Loucy (cell line): ENCODE results near the gene MB.

Experiments used
- H2AFZ ChIP-seq: fragments of 200-600 bp; sonication (generic); 2 replicates; pipeline ENCODE4 v1.6.0; 2016; ENCODE audit warnings: antibody characterized with exemption, mild to moderate bottlenecking, low read length, moderate library complexity
- H3F3A ChIP-seq: fragments of 200-600 bp; 2 replicates; pipeline ENCODE4 v1.6.0; 2016; ENCODE audit warnings: antibody characterized with exemption, low read depth, mild to moderate bottlenecking
- H3K27me3 ChIP-seq: fragments of 200-600 bp; sonication (generic); 2 replicates; pipeline ENCODE4 v1.6.1; 2014; ENCODE audit warnings: low read length, mild to moderate bottlenecking; ENCODE audit not compliant: insufficient read depth, poor library complexity, severe bottlenecking
- H3K36me3 ChIP-seq: fragments of 200-600 bp; sonication (generic); 2 replicates; pipeline ENCODE4 v1.6.1; 2016; ENCODE audit warnings: low read length; ENCODE audit not compliant: insufficient read depth
- H3K4me1 ChIP-seq: fragments of 200-600 bp; sonication (generic); 2 replicates; pipeline ENCODE4 v1.5.1; 2014; ENCODE audit warnings: low read length, mild to moderate bottlenecking; ENCODE audit not compliant: insufficient read depth, poor library complexity, severe bottlenecking
- H3K4me2 ChIP-seq: fragments of 200-600 bp; sonication (generic); 2 replicates; pipeline ENCODE4 v1.6.0; 2014; ENCODE audit warnings: antibody characterized with exemption, low read length, low read depth, mild to moderate bottlenecking; ENCODE audit not compliant: poor library complexity, severe bottlenecking
- H3K4me3 ChIP-seq: fragments of 200-600 bp; sonication (generic); 2 replicates; pipeline ENCODE4 v1.5.1; 2014; ENCODE audit warnings: low read length, mild to moderate bottlenecking, mixed read lengths; ENCODE audit not compliant: poor library complexity, severe bottlenecking
- H3K79me2 ChIP-seq: fragments of 200-600 bp; sonication (generic); 2 replicates; pipeline ENCODE4 v1.6.1; 2014; ENCODE audit warnings: low read length; ENCODE audit not compliant: insufficient read depth
- H3K9ac ChIP-seq: fragments of 200-600 bp; sonication (generic); 2 replicates; pipeline ENCODE4 v1.6.0; 2014; ENCODE audit warnings: mild to moderate bottlenecking, low read depth, low read length, moderate library complexity; ENCODE audit not compliant: poor library complexity, severe bottlenecking
- H3K9me2 ChIP-seq: fragments of 200-600 bp; sonication (generic); replicated peaks from 2 replicates; pipeline ENCODE4 v1.6.1; 2016; ENCODE audit warnings: low read depth, low read length, mixed read lengths
- H3K9me3 ChIP-seq: fragments of 200-600 bp; sonication (generic); 2 replicates; pipeline ENCODE4 v1.6.1; 2014; ENCODE audit warnings: mild to moderate bottlenecking, antibody characterized with exemption, low read length, low read depth; ENCODE audit not compliant: insufficient read depth
- H4K20me1 ChIP-seq: fragments of 200-600 bp; sonication (generic); 2 replicates; pipeline ENCODE4 v1.6.0; 2014; ENCODE audit warnings: antibody characterized with exemption, low read length, mild to moderate bottlenecking; ENCODE audit not compliant: insufficient read depth, poor library complexity, severe bottlenecking
- EZH2phosphoT487 ChIP-seq: fragments of 200-600 bp; IDR thresholded peaks from 2 replicates; pipeline ENCODE4 v1.6.1; 2018; ENCODE audit warnings: antibody characterized with exemption, mild to moderate bottlenecking, moderate library complexity, borderline replicate concordance
- TF ChIP-seq, protein P1 (sequence below): fragments of 200-600 bp; sonication (generic); conservative IDR thresholded peaks from 2 replicates; pipeline ENCODE4 v1.5.1; 2014; ENCODE audit warnings: mild to moderate bottlenecking, antibody characterized with exemption, low read length

Gene MB

DNA sequence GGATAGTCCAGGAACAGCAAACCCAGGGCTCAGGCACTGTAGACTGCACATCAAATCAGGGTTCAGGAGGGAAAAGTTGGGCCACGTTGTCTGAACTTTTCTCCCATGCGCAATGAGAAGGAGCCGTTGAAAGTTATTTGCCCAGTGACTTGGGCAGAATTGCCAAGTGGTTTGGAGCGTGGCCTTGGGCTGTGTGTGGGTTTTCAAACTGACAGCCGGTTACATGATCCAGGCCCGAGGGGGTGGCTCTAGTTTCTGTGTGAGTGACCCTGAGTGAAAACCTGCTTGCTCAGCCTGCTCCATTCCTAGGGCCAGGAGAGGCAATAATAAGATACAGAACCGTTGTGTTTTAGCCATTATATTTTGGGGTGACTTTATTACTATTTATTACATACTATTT lies 20.3 kb downstream of the MB start:
- TF ChIP-seq, protein P1, sequence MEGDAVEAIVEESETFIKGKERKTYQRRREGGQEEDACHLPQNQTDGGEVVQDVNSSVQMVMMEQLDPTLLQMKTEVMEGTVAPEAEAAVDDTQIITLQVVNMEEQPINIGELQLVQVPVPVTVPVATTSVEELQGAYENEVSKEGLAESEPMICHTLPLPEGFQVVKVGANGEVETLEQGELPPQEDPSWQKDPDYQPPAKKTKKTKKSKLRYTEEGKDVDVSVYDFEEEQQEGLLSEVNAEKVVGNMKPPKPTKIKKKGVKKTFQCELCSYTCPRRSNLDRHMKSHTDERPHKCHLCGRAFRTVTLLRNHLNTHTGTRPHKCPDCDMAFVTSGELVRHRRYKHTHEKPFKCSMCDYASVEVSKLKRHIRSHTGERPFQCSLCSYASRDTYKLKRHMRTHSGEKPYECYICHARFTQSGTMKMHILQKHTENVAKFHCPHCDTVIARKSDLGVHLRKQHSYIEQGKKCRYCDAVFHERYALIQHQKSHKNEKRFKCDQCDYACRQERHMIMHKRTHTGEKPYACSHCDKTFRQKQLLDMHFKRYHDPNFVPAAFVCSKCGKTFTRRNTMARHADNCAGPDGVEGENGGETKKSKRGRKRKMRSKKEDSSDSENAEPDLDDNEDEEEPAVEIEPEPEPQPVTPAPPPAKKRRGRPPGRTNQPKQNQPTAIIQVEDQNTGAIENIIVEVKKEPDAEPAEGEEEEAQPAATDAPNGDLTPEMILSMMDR = no peak
- no peak for TF ChIP-seq EZH2phosphoT487
- no peak overlapping the region for H3K4me2 ChIP-seq
- no peaks in the 10 kb centered on the region for H3K36me3 ChIP-seq
- no peaks in the 10 kb centered on the region for H3K9me2 ChIP-seq
- no peaks in the 10 kb centered on the region for H3K79me2 ChIP-seq
- no peaks in the 10 kb centered on the region for H4K20me1 ChIP-seq
- no peaks in the 10 kb centered on the region for H3K27me3 ChIP-seq
- H3K4me3 ChIP-seq = no peak overlapping the region
- no peaks in the 10 kb centered on the region for H3K9me3 ChIP-seq
- no peaks in the 10 kb centered on the region for H3F3A ChIP-seq
- no peak overlapping the region for H2AFZ ChIP-seq
- H3K9ac ChIP-seq = no peak overlapping the region
- peaks cover 15% of the 10 kb centered on the region for H3K4me1 ChIP-seq

DNA sequence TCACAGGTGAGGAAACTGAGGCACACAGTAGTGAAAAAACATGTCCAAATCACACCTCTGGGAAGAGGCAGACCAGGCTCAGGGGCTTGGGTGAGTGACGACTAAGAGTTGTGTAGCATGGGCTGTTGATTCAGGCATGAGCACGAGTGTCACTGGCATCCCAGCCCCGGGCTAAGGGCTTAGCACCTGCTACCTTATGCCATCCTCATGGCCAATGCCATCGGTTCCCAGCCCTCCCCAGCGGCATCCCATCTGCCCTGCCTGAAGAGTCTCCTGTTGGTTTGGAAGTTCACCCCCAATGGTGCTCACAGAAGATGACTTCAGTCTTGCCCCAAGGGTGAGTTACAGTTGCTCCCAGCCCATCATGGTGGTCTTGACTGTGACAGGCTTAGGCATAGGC lies 22.4 kb downstream of the MB start:
- TF ChIP-seq EZH2phosphoT487 = no peak
- TF ChIP-seq, protein P1 = no peak
- Histone ChIP-seq H3K79me2 (no peaks in the 10 kb centered on the region), H3F3A (no peaks in the 10 kb centered on the region), H3K9ac (no peak overlapping the region), H3K27me3 (no peaks in the 10 kb centered on the region), H3K36me3 (no peaks in the 10 kb centered on the region), H3K9me3 (no peaks in the 10 kb centered on the region), H3K4me3 (no peak overlapping the region), H4K20me1 (no peaks in the 10 kb centered on the region), H3K9me2 (no peaks in the 10 kb centered on the region), H3K4me2 (no peak overlapping the region), H2AFZ (no peak overlapping the region), H3K4me1 (peaks cover 5% of the 10 kb centered on the region)

DNA sequence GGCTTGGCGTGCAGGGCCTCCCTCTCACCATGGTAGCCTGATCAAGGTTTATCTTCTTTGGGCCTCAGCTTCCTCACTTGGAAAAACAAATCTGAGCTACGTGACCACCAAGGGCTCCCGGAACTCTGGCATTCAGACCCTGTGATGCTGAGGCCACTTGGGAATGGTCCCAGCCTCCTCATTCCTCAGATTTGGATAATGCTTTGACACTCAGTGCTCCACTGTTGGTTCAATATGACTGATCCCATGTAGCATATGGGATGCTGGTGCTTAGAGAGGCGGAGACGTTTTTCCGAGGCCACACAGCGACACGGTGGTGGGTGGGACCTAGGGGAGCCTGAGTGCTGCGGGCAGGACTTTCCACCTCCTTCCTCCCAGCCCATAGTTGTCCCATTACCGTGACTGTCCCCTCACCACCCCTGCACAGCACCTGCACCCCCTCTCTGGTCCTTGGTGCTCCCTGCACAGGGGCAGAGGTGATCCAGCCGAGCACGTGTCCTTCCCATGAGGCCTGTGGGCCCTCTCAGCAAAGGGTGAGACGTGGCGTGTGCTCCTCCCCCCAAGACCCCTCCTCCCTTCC lies 23.1 kb downstream of the MB start:
- Histone ChIP-seq H3K4me2 (no peak overlapping the region), H3K9ac (no peak overlapping the region)

More for the DNA sequence above, 23.1 kb downstream of the MB start:
- Histone ChIP-seq H3F3A (no peaks in the 10 kb centered on the region), H3K4me3 (no peak overlapping the region), H3K36me3 (no peaks in the 10 kb centered on the region), H2AFZ (0 out of 2 replicates have a peak overlapping the region, but pooled peaks have one; percentile 64), H3K4me1 (peaks cover 5% of the 10 kb centered on the region), H3K27me3 (no peaks in the 10 kb centered on the region), H3K79me2 (no peaks in the 10 kb centered on the region), H3K9me2 (no peaks in the 10 kb centered on the region), H4K20me1 (no peaks in the 10 kb centered on the region), H3K9me3 (no peaks in the 10 kb centered on the region)
- no peak for TF ChIP-seq EZH2phosphoT487
- TF ChIP-seq, protein P1 = no peak
